GM20431 (cell line): Measurements from ENCODE around the gene C15orf62.

Experiments
- in situ Hi-C: fragments of 300-500 bp; cut with MseI, MboI; formaldehyde crosslinking; loops from one replicate; pipeline ENCODE4 v1.15.0; 2020; ENCODE audit warnings: low sequenced_read_pairs; ENCODE audit not compliant: unreplicated experiment

The C15orf62 gene

DNA sequence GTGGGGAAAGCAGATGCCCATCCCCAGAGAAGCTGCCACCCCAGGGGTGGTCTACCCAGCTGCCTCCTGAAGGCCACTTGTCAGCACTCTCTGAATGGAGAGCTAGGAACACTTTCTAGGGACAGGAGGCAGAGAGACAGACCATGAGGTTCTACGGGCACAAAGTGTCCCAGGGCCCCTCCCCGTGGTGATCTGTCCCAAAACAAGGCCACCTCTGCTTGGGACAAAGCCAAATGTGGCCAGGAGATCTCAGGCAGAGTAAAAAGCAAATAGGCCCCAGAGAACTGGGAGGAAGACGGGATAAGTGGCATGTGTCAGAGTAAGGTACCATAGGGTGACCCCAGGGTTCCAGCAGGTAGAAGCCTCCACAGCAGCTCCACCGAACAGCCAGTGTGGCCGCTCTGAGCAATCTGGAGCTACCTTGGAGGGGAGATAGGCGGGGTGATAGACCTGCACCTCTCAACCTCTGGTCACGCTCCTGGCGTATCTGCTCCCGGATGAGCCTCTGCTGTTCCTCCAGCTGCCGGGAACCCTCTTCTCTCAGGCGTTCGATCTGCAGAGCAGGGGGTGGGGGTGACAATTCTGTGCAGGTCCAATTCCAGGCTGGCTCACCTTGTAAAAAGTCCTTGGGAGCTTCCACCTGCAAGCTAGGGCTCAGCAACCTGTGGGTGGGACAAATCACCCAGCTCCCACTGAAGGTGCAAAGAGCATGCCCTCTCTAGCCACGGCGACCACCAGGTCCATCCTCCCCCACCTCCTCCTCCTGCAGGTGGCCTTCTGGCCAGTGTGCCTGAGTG is 6.2 kb downstream of the C15orf62 start:
- in situ Hi-C loops = no loop called here

DNA sequence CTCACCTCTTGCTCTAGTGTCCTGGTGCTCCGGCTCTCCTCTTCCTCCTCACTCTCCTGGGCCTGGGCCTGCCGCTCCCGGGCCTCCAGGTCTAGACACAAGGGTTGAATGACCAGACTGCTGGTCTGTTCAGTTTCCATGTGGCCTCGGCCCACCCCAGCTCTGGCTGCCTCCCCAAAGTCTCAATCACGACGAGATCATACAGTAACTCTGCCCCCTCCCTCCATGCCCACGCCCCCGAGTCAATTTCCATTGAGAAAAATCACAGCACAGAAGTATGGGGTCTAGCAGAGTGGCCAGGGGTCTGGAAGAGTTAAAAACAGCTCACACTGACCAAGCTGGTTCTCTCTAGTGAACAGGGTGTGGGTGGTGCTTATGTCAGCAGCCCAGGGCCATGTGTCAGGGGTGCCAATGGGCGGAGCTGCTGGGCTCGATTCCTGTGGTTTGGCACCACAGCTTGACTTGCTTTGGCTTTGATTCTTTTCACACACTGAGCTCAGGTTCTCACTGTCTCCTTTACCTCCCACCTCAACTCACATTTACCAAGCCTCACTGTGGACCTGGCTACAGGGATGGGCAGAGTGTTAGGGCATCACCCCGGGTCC is 6.9 kb downstream of the C15orf62 start:
- in situ Hi-C loops = no loop called here

DNA sequence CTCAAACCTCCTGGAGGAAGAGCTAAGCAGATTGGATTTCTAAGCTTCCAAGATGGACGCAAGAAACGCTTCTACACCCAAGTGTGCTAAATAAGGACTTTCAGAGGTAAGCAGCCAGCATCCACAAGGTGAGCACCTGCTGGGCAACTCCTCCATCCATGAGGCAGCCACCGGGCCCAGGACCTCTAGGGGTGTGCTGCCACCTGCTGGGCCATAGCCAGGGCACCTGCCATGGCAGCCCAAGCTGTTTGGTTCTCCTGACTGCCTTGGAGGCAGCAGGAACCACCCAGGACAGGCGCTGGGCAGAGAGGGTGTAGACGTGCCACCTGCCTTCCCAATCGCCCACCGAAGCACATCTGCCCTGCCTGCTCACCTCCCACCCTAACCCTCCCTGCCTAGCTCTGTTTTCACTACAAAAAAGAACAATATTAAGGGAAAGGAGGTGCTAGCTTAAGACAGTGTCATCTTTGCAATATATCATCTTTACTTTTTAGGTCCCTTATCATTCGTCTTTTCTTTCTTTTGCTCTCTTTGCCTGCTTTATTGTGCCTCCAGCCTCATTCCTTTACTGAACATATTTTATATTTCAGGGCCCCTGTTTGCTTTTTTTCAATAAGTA is 12.9 kb downstream of the C15orf62 start:
- in situ Hi-C loops = no loop called here

DNA sequence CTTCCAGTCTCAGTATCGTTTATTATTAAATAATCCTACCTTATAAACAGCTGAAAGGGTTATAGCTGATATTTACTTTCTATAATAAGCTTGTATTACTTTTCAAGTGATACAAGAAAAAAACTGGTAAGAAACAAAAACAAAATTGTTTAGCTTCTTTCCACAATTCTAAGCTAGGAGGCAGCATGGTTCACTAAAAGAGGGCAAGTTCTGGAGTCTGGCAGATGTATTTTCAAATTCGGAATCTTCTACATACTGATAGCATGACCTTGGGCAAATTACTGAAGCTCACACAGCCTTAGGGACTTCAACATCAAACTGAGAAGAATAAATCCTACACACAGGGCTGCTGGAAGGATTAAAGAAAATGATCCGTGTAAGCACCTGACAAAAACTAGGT is 15.4 kb downstream of the C15orf62 start:
- in situ Hi-C loops = no loop called here

DNA sequence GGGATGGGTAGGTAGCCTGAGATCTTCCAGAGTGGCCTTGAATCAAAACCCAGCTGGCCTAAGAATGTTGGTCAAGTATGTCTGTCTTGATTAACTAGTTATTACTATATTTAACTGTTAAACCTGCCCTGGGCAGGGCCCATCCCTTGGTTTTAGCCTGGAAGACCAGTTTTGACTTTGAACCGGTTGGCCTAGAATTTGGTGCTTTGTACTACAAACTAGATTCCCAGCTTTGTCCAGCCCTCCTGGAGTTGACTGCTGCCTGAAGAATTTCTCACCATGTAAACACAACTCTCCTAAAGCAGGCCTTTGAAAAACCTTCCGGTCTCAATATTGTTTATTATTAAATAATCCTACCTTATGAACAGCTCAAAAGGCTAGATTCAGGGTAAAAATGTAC is 16.0 kb downstream of the C15orf62 start:
- in situ Hi-C loops = no loop called here

DNA sequence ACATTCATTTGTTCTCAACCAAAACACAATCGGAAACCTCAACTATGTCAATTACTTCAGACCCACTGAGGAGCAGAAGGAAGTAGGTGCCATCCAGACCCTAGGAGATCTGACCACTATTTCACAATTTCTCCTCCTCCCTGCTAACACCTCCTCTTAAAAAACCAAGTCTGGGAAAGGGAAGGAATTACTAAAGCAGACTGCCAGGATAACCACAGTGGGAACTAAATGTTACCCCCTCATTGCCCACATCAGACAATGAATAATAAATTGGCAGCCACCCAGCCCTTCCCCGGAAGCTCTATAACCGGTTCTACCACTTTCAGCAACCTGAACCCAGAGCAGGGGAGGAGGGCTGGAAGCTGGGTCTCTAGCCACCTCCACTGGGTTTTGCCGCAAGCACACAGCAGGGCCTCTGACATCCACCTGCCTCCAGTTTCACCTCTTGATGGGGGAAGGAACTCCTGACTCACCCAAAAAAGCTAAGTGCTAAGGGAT is 17.6 kb downstream of the C15orf62 start:
- in situ Hi-C loops = no loop called here

DNA sequence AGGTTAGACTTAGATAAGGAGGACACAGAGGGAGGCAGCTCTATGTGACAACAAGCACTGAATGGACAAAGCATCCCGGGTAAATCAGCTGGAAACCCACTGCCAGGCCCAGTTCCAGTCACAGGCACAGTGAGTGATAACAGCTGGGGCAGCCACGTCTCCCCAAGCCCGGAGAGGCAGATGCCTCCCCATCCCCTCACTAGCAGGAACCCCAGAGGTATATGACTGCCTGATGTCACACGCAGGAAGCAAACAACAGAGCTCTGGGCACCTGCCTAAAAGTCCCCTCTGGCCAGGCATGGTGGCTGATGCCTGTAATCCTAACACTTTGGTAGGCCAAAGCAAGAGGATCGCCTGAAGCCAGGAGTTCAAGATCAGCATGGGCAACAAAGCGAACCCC is 18.2 kb downstream of the C15orf62 start:
- in situ Hi-C loops = no loop called here

DNA sequence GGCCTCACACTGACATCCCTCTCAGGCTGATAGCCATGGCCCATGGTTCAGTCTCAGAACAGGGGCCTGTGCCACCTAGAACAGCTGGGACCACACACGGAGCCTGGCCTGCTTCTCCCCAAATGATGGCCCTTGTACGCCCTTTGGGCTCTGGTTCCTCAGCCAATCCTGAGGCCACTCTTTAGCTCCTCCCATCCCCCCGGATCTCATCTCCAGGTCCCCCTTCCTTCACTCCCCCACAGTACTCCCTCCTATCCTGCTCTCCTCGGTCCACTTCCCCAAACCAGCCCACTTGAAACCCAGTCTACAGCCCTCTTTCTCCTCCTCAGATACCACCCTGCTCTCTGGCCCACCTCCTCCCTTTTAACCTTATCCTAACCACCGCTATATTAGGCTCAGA is 19.3 kb downstream of the C15orf62 start:
- in situ Hi-C loops = no loop called here

DNA sequence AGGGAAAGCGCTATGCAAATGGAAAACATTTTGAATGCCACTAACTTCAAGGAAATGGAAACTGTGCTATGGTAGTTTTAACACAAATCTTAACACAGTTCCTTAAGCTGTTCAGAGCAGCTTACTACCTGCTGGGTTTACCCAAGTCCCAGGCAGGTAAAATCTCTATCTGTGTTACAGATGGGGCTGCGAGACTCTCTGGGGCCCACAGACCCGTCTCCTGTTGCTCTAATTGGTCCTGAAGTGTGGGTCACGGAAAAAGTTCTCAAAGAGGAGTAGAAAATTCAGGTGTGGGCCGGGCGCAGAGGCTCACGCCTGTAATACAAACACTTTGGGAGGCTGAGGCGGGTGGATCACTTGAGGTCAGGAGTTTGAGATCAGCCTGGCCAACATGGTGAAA is 20.2 kb downstream of the C15orf62 start:
- in situ Hi-C loops = no loop called here

DNA sequence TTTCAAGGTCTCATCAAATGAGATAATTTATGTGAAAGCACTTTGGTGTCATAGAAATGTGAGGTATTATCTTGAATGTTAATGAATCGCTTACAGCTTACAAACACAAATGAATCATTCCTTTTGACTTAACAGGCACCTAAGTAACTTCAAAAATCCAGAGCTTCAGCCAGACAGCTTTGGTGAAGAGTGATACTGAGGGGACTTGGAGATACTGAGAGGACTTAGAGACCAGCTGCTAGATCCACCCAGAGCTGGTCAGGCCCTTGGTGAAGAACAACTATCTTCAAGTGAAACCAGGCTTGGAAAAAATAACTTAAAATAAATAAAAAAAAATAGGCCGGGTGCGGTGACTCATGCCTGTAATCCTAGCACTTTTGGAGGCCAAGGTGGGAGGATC is 20.9 kb downstream of the C15orf62 start:
- in situ Hi-C loops = no loop called here

DNA sequence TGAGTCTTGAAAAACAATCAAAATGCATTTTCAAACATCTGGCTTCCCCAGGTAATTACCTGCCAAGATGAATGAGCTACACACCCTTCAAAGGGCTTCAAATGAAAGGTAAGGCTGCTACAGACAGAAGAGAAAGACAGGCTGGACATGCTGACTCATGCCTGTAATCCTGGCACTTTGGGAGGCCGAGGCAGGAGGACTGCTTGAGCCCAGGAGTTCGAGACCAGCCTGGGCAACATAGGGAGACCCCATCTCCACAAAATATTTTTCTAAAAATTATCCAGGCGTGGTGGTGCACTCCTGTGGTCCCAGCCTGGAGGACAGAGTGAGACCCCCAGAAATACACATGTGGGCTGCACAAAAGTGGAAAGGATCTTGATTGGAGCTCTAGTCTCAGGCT is 22.6 kb downstream of the C15orf62 start:
- in situ Hi-C loops = no loop called here

DNA sequence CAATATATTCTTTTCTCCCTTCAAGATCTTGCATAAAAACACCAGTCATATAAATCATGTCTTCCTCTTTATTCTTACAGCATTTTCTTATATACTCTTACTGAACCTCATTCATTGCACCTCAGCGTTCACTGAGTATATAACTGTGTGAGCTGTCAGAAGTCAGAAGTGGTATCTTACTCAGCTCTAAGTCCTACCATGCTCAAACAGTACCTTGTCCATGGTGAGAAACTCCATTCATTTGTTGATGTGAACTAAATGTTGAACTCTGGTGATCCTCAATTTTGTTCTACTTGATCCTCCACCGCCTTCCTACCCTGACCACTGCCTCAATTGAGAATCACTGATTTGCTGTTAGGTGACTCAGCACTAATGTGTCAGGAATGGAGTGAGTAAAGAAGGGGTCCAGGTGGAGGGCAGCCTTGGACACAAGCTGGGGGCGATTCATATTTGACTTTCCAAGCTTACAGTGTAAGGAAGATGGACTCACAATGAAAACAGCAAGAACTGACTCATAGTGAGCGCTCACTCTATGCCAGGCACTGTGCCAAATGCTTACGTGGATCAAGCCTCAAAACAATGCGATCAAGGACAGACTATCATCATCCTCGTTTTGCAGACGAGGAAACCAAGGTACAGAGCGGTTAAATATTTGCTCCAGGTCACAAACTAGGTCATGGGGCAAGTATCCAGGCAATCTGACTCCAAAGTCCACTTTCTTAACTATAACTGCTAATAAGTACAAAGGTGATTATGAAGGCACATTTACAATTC is 23.6 kb downstream of the C15orf62 start:
- in situ Hi-C loops = no loop called here

DNA sequence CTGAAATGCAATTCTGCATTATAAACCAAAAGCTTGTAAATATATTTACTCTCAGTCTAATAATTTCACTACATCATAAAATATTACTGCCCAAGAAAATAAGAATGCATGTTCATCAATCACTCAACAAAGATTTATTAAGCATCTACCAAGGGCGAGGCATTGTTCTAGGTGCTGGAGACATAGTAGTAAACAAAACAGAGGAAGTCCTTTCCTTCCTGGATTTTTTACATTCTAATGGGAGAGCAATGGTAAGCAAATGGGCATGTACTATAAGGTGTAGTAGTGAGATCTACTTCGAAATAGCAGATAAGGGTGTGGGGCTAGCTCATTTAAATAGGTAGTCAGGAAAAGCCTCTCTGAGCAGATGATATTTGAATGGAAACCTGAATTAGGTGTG is 26.3 kb downstream of the C15orf62 start:
- in situ Hi-C loops = no loop called here

DNA sequence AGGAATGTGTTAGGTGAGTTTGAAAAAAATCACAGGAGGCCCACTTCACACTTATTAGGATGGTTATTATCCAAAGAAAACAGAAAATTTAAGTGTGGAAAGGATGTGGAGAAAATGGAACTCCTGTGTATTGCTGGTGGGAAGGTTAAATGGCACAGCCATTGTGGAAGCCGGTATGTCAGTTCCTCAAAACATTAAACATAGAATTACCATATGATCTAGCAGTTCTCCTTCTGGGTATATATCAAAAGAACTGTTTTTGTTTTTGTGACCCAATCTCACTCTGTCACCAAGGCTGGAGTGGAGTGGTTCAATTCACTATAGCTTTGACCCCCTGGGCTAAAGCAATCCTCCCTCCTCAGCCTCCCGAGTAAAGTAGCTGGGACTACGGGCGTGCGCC is 26.7 kb downstream of the C15orf62 start:
- in situ Hi-C loops = no loop called here

DNA sequence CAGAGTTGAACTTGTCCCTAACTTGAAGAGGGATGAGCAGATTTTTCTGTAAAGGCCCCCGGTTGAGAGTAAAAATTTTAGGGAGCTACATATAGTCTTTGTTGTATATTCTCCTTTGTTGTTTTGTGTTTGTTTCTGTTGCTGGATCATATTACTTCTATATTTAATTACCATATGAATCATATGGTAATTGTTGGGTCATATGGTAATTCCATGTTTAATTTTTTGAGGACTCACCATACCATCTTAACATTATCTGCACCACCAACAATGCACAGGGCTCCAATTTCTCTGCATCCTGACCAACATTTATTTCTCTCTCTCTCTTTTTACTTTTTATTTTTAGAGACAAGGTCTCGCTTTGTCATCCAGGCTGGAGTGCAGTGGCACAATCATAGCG is 29.7 kb downstream of the C15orf62 start:
- in situ Hi-C loops = no loop called here

DNA sequence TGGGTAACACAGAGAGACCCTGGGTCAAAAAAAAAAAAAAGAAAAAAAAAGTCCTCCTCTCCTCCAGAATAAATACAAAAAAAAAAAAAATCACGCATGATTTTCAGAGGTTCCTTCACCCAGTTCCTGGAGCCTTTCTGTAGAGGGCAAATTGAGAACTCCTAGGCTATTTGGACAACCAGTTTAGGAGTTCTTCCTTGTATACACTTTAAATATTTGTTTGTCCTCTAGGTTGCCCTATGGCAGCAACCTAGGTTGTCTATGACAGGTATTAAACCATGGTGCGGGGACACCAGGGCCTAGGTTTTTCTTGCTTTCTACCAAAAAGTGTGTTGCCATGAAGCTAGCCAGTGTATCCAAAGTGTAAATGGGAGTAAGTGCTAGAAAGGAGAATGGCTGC is 33.3 kb downstream of the C15orf62 start:
- in situ Hi-C loops = no loop called here

DNA sequence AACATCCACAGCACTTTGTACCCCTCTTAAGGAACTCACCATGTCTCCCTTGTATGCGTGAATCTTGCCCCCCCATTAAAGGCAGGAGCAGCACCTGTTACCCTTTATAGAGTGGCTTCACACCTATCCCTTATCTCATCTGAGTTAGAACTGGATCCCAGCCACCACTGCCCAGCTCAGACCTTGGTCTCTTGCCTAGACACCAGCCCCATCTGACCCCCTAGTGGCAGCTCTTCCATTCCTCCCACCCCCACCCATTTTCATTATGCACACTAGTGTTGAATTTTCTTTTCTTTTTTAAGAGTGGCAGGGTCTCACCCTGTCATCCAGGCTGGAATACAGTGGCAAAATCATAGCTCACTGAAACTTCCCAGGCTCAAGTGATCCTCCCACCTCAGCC is 33.9 kb downstream of the C15orf62 start:
- in situ Hi-C loops = no loop called here

DNA sequence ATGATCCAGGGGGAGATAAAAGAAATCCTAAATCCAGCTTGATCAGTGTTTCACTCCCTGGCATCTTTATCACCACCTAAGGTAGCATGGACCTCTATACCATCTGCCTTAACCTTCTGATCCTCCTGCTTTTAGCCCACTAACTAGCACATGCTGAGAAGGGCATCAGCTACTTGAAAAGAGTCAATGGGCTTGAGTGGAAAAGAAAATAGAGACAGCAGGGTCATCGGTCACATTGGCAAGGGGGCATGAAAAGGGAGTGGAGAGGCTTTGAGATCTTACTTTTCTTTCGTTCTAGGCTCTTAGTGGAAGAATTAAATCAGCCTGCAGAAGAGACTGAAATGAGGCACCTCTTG is 36.9 kb downstream of the C15orf62 start:
- in situ Hi-C loops = no loop called here

DNA sequence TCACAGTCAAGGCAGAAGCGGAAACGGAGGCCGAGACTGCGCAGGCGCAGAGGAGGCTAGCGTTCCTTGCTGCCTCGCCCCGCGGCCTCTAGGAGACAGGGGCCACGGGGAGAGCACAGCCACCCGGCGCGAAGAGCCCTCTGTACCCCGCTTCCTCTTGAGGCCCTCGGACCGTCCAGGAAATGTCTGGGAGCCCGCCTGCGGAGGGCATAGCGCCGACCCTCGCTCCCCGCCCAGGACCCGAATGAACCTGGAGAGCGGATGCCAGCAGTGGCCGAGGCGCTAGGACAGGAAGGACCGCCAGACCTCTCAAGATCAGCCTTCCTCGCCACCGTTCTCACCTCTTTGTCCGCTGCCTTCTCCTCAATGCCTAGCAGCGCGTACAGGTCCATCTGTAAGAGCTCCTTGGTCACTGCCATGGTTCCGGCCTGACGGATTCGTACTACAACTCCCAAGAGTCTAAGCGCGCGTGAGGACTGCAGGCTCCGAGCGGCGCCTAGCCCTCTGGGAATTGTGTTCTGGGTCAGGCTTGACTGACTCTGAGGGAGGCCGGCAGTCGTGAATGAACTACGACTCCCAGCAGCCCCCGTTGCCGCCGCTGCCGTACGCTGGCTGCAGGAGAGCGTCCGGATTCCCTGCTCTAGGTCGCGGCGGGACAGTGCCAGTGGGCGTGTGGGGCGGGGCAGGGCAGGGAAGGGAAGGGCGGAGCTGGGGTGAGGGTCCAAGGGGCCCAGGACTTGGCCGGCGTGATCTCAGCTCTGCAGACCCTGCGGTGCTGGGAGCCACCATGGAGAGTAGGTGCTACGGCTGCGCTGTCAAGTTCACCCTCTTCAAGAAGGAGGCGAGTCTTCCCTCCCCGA is 37.5 kb downstream of the C15orf62 start, which contains the start of the genes DNAJC17 and ZFYVE19:
TSS of gene DNAJC17 (minus strand) at position 446 of the 860 bp plus-strand sequence. CDS start at position 419, 27 bp downstream.
TSS of gene ZFYVE19 (plus strand) at position 62 of the 860 bp plus-strand sequence. CDS start at position 563, 501 bp downstream.
- in situ Hi-C loops = no loop called here
